ENCODE measurements around the gene IL17RE. TPM values are rescaled to one million over a fixed set of nuclear protein-coding genes. Genes with fewer than 3 reads are reported as not detected.

IL17RE gene
- total RNA-seq, 1 donor from 2014 or later: 0.40 TPM

- DNase-seq (ENCODE audit: low read depth): no peak
Measured at GRCh38 chr3:9903238-9903624, 583 bp downstream of the IL17RE start.

- no peak for DNase-seq (ENCODE audit: low read depth)
Measured at GRCh38 chr3:9903904-9904303, 1.3 kb downstream of the IL17RE start.

- DNase-seq (ENCODE audit: low read depth): no peak
Measured at GRCh38 chr3:9906480-9906879, 3.8 kb downstream of the IL17RE start.

GRCh38 chr3:9908286-9908685 is 5.6 kb downstream of the IL17RE start:
- no peak for DNase-seq (ENCODE audit: low read depth)

GRCh38 chr3:9909221-9910013 is 6.8 kb downstream of the IL17RE start:
- DNase-seq (ENCODE audit: low read depth): no peak

- no peak for DNase-seq (ENCODE audit: low read depth)
Measured at GRCh38 chr3:9911863-9912262, 9.2 kb downstream of the IL17RE start.

GRCh38 chr3:9912294-9912935 is 9.8 kb downstream of the IL17RE start:
- no peak for DNase-seq (ENCODE audit: low read depth)

- no peak for DNase-seq (ENCODE audit: low read depth)
Measured at GRCh38 chr3:9913601-9914000, 11.0 kb downstream of the IL17RE start.

- no peak for DNase-seq (ENCODE audit: low read depth)
Measured at GRCh38 chr3:9914011-9914410, 11.4 kb downstream of the IL17RE start.

GRCh38 chr3:9914559-9915253 is 12.1 kb downstream of the IL17RE start:
- DNase-seq (ENCODE audit: low read depth): no peak

GRCh38 chr3:9915254-9916141 is 12.8 kb downstream of the IL17RE start:
- DNase-seq (ENCODE audit: low read depth): peak; percentile 67

GRCh38 chr3:9916346-9916733 is 13.7 kb downstream of the IL17RE start:
- DNase-seq (ENCODE audit: low read depth): peak; percentile 25

GRCh38 chr3:9916734-9917680 is 14.4 kb downstream of the IL17RE start, which contains the start of gene IL17RC:
Gene IL17RC, plus strand, starts transcription at chr3:9917098. Its CDS starts 218 bp downstream, at chr3:9917316.
- peak; percentile 85 for DNase-seq (ENCODE audit: low read depth)

GRCh38 chr3:9917820-9918219 is 15.2 kb downstream of the IL17RE start:
- DNase-seq (ENCODE audit: low read depth): no peak

GRCh38 chr3:9918261-9919038 is 15.8 kb downstream of the IL17RE start:
- no peak for DNase-seq (ENCODE audit: low read depth)

GRCh38 chr3:9928158-9928557 is 25.5 kb downstream of the IL17RE start:
- no peak for DNase-seq (ENCODE audit: low read depth)

- DNase-seq (ENCODE audit: low read depth): no peak
Measured at GRCh38 chr3:9930804-9931418, 28.3 kb downstream of the IL17RE start.

GRCh38 chr3:9932535-9932842 is 29.8 kb downstream of the IL17RE start:
- DNase-seq (ENCODE audit: low read depth): no peak

Data from myocyte (in vitro differentiated cells).